K562 (cell line): ENCODE measurements around the gene RBPJL. TPM values are rescaled to one million over a fixed set of nuclear protein-coding genes. Genes with fewer than 3 reads are reported as not detected.

Experiments
- E2F8 ChIP-seq: fragments of 450-650 bp; IDR thresholded peaks from 2 replicates; pipeline ENCODE4 v1.7.1; 2018; ENCODE audit warnings: mild to moderate bottlenecking, low read depth; ENCODE audit not compliant: partially characterized antibody
- FOXK2 ChIP-seq, 2 experiments: fragments of 450-650 bp; IDR thresholded peaks in 1 of 2; conservative IDR thresholded peaks in 1 of 2; 2 replicates each; pipeline ENCODE4 v1.6.1; 2016; ENCODE audit warnings: low read depth in 2 of 2, mild to moderate bottlenecking in 1 of 2
- MGA ChIP-seq: fragments of 450-650 bp; IDR thresholded peaks from 2 replicates; pipeline ENCODE4 v1.6.1; 2016; ENCODE audit warnings: mild to moderate bottlenecking, moderate library complexity
- THRB ChIP-seq: fragments of 450-650 bp; formaldehyde crosslinking; conservative IDR thresholded peaks from 2 replicates; pipeline ENCODE4 v1.4.0; 2022; ENCODE audit warnings: mild to moderate bottlenecking, missing genetic modification characterization
- XRCC5 ChIP-seq: fragments of 200-400 bp; formaldehyde crosslinking; IDR thresholded peaks from 2 replicates; pipeline ENCODE4 v1.6.1; 2017; ENCODE audit warnings: low read depth, mild to moderate bottlenecking, low read length
- polyA plus RNA-seq, 8 experiments: library from polyadenylated mRNA; depleted of rRNA in 4 of 8; stranded (reverse) in 5 of 8; unstranded in 3 of 8; fragments of >200 nt; fragmentation: Nextera tagmentation in 2 of 8; fragmentation: Illumina TruSeq in 1 of 8; extraction: Ambion mirVana in 2 of 8; extraction: Trizol in 1 of 8; gene quantifications; 2 replicates each; pipeline versions ENCODE4 v1.2.1 to v1.2.3, GENCODE V29; 2011 to 2014; ENCODE audit warnings: inconsistent platforms in 1 of 8, missing spikeins in 1 of 8
- total RNA-seq, 7 experiments: library from RNA; depleted of rRNA in 6 of 7; stranded (reverse); fragments of >200 nt in 6 of 7; fragmentation: Illumina TruSeq in 2 of 7; extraction: Trizol in 2 of 7; gene quantifications; 2 replicates each; pipeline versions ENCODE4 v1.2.1 to v1.2.3, GENCODE V29; 2011 to 2021; ENCODE audit warnings: low replicate concordance in 1 of 7

RBPJL gene
- total and polyA plus RNA-seq, 9 of the 15 experiments (the other 6 are each of a cell fraction or from before 2014, with no cell fraction given): not detected

GRCh38 chr20:45293041-45294002, 13.3 kb upstream of the RBPJL start (continued):
- TF ChIP-seq THRB (CRISPR knock-in tag) (no peak), E2F8 (no peak), XRCC5 (0 out of 2 replicates have a peak, but pooled peaks have one; percentile 42), FOXK2 (conservative IDR thresholded peaks at IDR 0.05 in 1 of 2, IDR thresholded peaks at IDR 0.05 in 1 of 2; ENCODE audit: low read depth in 2 of 2) (no peak), MGA (peak; percentile 87)
